LoVo (cell line): ENCODE results near the gene NR2C2.

Experiments used
- DNase-seq: peaks from one replicate; pipeline ENCODE4 v3.0.0-alpha.2; 2016; ENCODE audit warnings: low spot score

NR2C2 gene

DNA sequence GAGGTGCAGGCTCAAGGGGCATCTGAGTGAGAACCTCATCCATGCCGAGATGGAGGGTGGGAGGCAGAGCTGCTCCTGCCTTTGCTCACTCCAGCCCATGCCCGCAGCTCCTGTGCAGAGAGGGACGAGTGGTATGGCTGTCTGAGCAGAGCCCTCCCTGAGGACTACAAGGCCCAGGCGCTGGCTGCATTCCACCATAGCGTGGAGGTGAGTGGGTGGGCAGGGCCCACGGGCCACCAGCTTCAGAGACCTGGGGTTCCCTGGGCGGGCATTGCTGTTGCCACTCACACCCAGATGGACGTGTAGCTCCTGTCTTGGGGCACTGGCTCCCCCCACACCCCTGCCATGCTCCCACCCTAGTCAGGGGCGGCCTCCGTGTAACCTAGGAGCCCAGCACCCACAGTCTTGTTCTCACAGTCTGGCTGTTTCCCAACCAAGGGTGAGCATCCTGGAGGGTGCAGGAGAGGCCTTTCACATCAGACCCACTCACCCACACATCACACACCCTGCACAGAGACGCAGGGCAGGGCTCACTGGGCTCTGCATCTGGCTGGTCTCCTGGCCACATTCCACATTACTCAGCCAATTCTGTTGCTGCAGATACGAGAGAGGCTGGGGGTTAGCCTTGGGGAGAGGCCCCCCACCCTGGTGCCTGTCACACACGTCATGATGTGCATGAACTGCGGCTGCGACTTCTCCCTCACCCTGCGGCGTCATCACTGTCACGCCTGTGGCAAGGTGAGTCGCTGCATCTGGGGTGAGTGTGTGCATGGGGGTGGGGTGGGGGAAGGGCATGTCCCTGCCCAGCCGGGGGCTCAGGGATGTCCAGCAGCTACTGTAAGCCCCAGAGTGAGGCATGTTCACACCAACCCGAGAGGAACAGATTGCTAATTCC lies 25.3 kb upstream of the NR2C2 start:
- no peak for DNase-seq

- DNase-seq = no peak
Measured at GRCh38 chr3:14922863-14923262, 24.5 kb upstream of the NR2C2 start.

DNA sequence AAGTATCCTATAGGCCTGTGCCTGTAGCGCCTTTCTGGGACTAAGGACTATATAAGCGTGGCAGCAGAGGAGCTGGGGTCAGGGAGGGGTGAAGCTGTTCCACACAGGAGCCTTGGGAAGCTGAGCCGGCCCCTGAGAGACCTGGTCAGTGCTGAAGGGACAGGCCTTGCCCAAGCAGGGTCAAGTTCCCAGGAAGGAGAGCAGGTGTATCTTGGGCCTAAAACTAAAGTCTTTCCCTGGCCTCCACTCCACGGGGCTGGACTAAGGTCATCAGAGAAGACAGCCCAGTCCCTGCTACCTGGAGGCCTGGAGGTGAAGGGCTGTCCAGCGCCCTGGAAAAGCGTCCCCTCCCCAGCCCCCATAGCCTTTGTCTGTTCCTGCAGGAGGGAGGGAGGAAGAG lies 23.9 kb upstream of the NR2C2 start:
- DNase-seq = no peak

DNA sequence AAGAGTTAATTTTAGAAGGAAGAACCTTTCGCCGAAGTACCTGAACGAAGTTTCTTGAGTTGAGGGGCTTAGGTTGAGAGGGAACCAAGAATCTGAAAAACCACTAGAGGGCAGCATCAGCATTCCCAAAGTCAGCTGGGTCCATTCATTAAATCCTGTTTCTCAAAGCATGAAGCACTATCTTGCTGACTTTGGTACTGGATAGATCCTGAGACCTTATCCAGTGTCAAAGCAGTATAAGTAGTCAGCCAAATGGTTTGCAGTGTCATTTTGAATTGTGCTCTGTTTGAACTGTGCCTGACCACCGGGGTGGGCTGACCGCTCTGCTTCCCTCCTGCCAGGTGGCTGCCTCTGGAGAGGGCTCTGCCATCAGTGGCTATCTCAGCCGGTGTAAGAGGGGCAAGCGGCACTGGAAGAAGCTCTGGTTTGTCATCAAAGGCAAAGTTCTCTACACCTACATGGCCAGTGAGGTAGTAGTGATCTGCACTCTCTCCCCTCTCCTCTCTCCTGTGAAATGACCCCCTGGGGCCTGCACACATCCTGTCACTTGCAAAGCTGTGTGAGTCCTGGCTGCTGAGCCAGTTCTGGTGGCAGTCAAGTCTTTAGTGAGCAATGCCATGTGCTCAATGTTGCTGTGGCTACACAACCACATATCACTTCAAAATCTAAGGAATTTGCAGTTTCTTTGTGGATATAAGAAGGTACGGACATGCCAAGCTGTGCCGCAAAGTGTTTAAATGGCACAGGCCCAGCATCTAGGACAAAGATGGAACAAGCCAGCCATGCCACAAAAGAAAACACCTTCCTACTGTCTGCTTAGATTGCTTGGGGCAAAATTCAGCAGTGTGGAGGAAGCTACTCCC lies 21.4 kb upstream of the NR2C2 start:
- peak; percentile 67 for DNase-seq

GRCh38 chr3:14926592-14926991 lies 20.8 kb upstream of the NR2C2 start:
- DNase-seq = no peak

- no peak for DNase-seq
Measured at GRCh38 chr3:14927308-14927707, 20.1 kb upstream of the NR2C2 start.

DNA sequence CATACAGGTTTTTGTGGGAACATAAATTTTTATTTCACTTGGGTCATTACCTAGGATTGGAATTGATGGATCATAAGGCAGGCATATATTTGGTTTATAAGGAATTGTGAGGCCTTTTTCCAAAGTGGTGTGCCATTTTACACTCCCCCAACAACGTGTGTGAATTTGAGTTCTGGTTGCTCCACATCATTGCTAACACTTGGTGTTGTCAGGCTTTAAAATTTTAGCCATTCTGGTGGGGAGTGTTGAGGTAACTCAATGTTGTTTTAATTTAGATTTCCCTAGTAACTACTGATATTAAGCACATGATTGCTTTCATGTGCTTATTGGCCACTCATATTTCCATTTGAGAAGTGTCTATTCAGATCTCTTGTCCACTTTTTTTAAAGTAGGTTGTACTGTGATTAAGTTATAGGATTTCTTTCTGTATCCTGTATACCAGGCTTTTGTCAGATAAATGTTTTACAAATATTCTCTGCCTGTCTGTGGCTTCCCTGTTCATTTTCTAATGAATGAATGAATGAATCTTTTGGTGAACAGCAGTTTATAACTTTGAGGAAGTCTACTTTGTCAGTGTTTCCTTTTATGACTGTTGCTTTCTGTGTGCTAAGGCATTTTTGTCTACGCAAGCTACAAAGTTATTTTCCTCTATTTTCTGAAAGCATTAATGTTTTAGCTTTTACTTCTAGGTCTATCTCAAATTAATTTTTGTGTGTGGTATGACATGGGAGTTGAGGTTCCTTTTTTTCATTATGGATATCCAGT lies 17.9 kb upstream of the NR2C2 start:
- DNase-seq = no peak

GRCh38 chr3:14933820-14934425 lies 13.5 kb upstream of the NR2C2 start:
- no peak for DNase-seq

- DNase-seq = no peak
Measured at GRCh38 chr3:14935592-14936345, 11.6 kb upstream of the NR2C2 start.

GRCh38 chr3:14938954-14939353 lies 8.4 kb upstream of the NR2C2 start:
- no peak for DNase-seq

DNA sequence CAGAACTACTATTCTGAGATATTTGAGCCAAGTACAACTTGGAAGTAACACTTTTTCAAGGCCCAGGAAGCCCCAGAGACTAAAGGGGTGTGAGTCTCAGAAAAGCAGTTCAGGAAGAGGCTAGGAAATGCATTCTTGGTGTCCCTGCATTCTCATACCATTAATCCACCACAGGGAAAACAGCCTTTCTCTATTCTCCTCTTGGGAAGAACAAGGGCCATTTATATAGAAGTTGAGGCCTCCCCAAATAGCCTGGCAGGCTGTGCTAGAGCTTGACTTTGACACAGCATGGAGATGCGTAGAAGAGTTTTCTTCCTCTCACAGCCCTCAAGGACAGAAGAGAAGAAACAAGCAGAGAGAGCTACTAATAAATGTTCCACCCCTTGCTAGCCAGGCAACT lies 5.5 kb upstream of the NR2C2 start:
- no peak for DNase-seq

DNA sequence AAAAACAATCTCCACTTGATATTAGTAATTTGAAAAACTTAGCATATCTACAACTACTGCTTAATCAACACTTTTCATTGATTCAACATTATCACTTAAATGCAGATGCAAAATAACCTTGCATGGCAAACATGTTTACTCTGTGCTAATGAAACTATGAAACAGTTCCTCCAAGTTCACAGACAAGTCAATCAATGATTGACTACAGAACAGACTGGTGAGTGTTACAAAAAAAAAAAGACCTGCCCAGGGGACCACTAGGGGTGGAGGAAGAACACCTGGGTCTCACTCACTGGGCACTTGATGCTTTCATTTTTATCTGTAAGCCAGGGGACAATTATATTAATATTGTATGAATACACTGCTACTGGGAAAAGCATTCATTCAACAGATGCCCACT lies 4.3 kb upstream of the NR2C2 start:
- DNase-seq = no peak

- no peak for DNase-seq
Measured at GRCh38 chr3:14946236-14946635, 1.1 kb upstream of the NR2C2 start.

DNA sequence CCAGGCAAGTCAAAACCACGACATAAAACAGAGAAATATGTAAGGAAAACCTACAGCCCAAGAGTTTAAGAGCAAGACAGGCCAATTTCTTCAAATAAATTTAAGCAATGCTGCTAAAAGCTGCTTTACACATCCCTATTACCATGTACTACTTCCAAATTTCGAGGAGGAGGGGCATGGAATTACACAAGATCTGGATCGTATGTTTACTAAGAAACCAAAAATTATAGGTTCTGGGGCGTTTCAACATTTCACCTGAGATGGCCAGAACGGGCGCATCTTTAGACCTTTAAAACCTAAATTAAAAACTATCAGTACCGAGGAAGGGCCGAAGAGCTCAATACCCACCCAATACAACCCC lies 664 bp upstream of the NR2C2 start:
- DNase-seq = no peak

DNA sequence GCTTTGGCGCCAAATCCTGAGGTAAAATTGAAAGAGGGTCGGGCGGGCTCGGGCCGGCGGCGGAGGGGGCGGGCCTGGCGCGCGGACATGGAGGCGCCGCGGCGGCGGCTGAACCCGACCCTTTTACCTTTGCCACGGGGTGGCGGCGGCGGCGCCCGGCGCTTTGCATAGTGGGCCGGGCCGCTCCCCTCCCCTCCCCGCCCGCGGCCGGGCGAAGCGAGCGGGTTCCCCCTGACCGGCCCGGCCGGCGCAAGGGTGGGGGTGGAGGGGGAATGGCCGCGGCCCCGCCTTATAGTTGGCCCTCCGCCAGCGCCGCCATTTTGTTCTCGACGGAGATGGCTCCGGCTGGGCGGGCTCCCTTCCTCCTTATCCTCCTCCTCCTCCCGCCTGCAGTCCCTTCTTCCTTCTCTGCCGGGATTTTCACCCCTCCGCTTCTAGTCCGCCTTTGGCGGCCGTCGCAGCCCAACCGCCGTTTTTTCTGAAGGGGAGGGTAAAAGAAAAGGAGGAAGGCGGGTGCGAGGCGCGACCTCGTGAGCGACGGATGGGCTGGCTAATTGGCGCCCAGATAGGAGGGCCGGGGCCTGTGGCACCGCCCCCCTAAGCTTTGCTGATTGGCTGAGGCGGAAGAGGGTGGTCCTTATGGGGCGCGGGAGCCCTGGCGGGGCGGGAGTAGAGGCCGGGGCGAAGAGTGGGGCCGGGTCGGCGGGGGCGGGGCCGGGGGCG lies 664 bp downstream of the NR2C2 start:
- DNase-seq = peak; percentile 97

DNA sequence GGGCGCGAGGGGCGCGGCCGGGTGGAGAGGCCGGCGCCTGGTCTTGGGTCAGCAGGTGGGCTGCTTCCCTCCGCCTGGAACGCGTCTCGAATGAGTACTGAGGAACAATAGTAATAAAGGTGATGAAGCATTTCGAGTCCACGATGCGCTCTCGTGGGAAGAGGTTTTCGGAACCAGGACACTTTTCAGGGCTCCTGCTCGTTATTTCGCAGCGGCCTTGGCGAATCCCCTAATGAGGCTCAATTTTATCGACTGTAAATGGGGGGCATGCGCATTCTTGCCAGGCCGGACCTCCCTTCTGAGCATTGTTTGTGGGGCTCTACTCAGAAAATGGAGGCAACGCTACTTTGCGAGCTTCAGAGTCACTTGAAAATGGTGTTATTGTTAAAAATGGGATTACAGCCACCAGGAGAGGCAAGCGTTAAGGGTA lies 1.2 kb downstream of the NR2C2 start:
- DNase-seq = no peak

DNA sequence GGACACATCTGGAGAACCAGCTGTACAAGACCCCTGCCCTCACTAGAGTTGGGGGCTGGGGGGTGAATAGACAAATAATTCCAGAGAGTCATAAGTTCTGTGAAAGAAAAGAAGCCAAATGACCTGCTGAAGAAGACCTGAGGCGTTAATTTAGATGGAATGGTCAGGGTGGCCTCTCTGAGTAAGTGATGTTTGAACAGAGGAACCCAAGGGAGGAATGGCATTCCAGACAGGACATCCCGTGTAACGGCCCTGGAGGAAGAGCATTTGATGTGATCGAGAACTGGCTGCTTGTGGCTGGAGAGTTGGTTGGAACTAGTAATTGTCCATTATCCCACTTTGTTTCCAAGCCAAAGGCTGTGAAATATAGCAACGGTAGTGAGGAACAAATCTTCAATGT lies 1.7 kb downstream of the NR2C2 start:
- no peak for DNase-seq

DNA sequence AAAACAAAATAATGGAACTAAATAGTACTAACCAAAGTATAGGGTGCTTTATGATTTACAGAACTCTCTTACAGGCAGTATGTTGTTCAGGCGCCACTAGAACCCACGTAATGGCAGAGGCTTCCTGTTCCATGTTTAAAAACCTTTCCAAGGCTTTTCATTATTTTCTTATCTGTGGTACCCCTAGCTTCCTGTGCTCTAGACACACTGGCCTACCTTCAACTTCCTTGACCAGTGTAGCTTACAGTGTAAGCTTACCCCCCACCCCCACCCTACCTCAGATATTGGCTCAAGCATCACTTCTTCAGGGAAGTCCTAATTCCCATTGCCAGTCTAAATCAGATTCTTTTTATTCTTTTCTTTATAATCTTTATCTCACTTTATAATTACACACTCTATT lies 2.9 kb downstream of the NR2C2 start:
- DNase-seq = no peak

DNA sequence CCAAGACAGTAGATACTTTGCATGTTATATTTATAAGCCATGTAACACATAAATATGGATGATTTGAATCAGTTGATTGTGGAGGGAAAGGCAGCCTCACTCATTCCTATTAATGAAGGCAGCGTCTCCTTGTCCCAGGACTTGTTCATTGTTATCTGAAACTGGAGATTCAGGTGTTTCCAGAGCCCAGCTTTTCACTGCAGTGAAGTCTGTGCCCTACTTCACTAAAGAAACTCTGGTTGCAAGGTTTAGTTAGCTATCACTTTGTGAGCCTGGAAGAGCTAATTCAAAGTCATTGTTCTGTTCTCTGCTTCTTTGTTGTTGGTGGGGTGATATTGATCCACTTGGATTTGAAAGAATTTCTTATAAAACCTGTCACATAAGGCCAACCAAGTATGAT lies 9.8 kb downstream of the NR2C2 start:
- no peak for DNase-seq

- DNase-seq = no peak
Measured at GRCh38 chr3:14957925-14958324, 10.5 kb downstream of the NR2C2 start.
